Muscle of leg (tissue), 11 donors: ENCODE results near the gene KCNJ6. TPM values are rescaled to one million over a fixed set of nuclear protein-coding genes. Genes with fewer than 3 reads are reported as not detected.
A peak's percentile ranks its signal among the peaks of the same experiment; 100 is the strongest.
"Not testable (repeated sequence)": the region's sequence is repeated elsewhere in the genome, so short reads cannot be mapped to it uniquely, and the experiment has no call there.

Experiments
- DNase-seq: peaks from one replicate; pipeline ENCODE4 v3.0.0; 2013
- H3K27ac ChIP-seq: one replicate; pipeline ENCODE4 v1.5.1; 2013; ENCODE audit warnings: mild to moderate bottlenecking, low read length, control low read depth
- H3K27me3 ChIP-seq: one replicate; pipeline ENCODE4 v1.6.1; 2013; ENCODE audit warnings: low read length; ENCODE audit not compliant: control insufficient read depth, insufficient read depth
- H3K36me3 ChIP-seq: one replicate; pipeline ENCODE4 v1.6.1; 2013; ENCODE audit warnings: low read length; ENCODE audit not compliant: control insufficient read depth, insufficient read depth
- H3K4me1 ChIP-seq: one replicate; pipeline ENCODE4 v1.6.1; 2013; ENCODE audit warnings: low read length; ENCODE audit not compliant: control insufficient read depth, insufficient read depth
- H3K4me3 ChIP-seq: one replicate; pipeline ENCODE4 v1.5.1; 2013; ENCODE audit warnings: low read length, control low read depth
- H3K9me3 ChIP-seq: replicated peaks from 2 replicates; pipeline ENCODE4 v1.6.1; 2013; ENCODE audit warnings: low read depth, low read length; ENCODE audit not compliant: control insufficient read depth
- WGBS: methylation state at CpG from one replicate; pipeline ENCODE4 v1.1.5; 2013; ENCODE audit warnings: missing lambda C conversion rate; ENCODE audit not compliant: insufficient coverage; 5-methylcytosine and 5-hydroxymethylcytosine counted together
- polyA plus RNA-seq, 8 donors: library from polyadenylated mRNA; unstranded; fragments of 120-200 nt; gene quantifications; one replicate each; pipeline versions ENCODE4 v1.2.1 to v1.2.3, GENCODE V29; 2013; ENCODE audit warnings: inconsistent platforms in 1 of 8, low replicate concordance in 1 of 8; ENCODE audit not compliant: insufficient read length in 8 of 8, insufficient read depth in 1 of 8
- total RNA-seq: library from RNA; stranded (reverse); fragments of 120-200 nt; gene quantifications from one replicate; pipeline ENCODE4 v1.2.4, GENCODE V29; 2013

Gene KCNJ6
- total and polyA plus RNA-seq, 9 donors: 0.81 to 2.1 (median 1.2) TPM

DNA sequence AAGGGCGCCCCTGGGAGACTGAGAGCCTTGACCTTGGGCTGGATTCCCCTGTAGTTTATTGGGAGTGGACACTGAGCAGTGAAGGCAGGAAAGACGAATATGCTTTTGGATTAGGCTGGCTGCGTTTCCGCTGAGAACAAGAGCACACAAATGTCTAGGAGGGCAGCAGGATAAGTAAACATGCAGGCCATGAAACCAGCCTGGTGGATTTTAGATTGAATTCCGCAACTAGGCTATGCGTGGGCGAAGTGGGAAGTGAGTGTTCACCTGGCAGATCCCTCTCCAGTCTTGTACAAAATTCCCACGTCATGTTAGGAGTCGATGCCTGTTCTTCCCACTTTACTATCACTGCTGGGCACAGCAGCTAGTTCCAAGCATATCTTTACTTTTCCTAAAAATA is 21.4 kb upstream of the KCNJ6 start:
- Histone ChIP-seq H3K36me3 (no peaks in the 10 kb centered on the region), H3K27me3 (no peaks in the 10 kb centered on the region), H3K27ac (no peak overlapping the region), H3K9me3 (peaks cover 6% of the 10 kb centered on the region), H3K4me1 (no peaks in the 10 kb centered on the region), H3K4me3 (no peak overlapping the region)
- 41% methylated on average over 4 of the region's 9 CpGs for WGBS
- no peak for DNase-seq

DNA sequence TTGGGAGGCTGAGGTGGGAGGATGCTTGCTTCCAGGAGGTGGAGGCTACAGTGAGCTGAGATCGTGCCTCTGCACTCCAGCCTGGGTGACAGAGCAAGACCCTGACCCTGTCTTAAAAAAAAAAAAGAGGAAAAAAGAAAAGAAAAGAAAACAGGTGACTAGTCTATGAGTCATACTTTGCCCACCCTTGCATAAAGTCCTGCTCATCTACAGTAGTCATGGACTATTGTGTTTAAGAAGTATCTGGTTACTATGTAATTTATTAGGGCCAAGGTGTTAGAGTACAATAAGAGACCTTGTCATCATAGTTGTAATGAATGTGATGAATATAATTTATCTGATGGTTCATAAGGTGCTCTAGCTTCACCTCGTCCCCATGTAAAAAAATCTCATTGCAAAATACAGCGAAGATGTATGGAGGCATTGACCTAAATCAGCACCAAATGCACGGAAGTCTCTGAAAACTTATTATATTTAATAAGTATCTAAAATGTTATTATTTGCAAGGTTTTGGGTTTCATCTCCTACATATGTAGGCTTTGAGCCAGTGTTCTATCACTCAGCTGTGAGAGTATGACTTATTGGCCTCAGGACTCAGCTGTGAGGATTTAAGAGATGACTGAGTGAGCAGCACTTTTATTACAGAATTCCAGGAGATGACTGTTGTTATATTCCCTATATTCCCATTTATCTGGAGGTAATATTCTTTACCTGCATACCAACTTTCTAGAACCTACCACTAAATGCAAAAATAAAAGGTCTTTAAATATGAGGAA is 19.9 kb upstream of the KCNJ6 start:
- H3K9me3 ChIP-seq: peaks cover 6% of the 10 kb centered on the region
- no peaks in the 10 kb centered on the region for H3K4me1 ChIP-seq
- H3K4me3 ChIP-seq: no peak overlapping the region
- no peaks in the 10 kb centered on the region for H3K27me3 ChIP-seq
- DNase-seq: no peak
- WGBS: 100% methylated on average over 1 of the region's 4 CpGs
- no peaks in the 10 kb centered on the region for H3K36me3 ChIP-seq
- H3K27ac ChIP-seq: no peak overlapping the region

DNA sequence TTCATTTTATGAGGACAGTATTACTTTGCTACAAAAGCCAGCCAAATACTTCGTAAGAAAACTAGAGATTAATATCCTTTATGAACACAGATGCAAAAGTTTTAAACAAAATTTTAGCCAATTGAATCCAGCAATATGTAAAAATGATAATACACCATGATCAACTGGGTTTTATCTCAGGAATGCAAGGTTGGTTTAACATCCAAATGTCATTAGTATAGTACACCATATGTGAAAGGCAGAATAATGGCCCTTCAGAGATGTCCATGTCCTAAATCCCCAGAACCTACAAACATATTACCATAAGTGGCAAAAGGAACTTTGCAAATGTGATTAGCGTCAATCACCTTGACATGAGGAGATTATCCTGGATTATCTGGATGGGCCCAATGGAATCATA is 16.7 kb upstream of the KCNJ6 start:
- H3K27ac ChIP-seq: no peak overlapping the region
- H3K4me3 ChIP-seq: no peak overlapping the region
- 100% methylated on average over 1 of the region's 2 CpGs for WGBS
- no peaks in the 10 kb centered on the region for H3K4me1 ChIP-seq
- H3K9me3 ChIP-seq: peaks cover 6% of the 10 kb centered on the region
- H3K36me3 ChIP-seq: no peaks in the 10 kb centered on the region
- no peaks in the 10 kb centered on the region for H3K27me3 ChIP-seq
- DNase-seq: no peak

- 67% methylated on average over 2 of the region's 3 CpGs for WGBS
- Histone ChIP-seq H3K36me3 (no peaks in the 10 kb centered on the region), H3K27ac (no peak overlapping the region), H3K4me3 (no peak overlapping the region), H3K4me1 (no peaks in the 10 kb centered on the region), H3K27me3 (no peaks in the 10 kb centered on the region), H3K9me3 (no peaks in the 10 kb centered on the region)
- no peak for DNase-seq
Observed at GRCh38 chr21:37927711-37928110, 11.5 kb upstream of the KCNJ6 start.

GRCh38 chr21:37921091-37921490 is 4.8 kb upstream of the KCNJ6 start:
- DNase-seq: no peak
- 82% methylated on average over 1 of the region's 3 CpGs for WGBS
- H3K9me3 ChIP-seq: no peaks in the 10 kb centered on the region
- peaks cover 7% of the 10 kb centered on the region for H3K4me1 ChIP-seq
- H3K27me3 ChIP-seq: peaks cover 20% of the 10 kb centered on the region
- H3K36me3 ChIP-seq: no peaks in the 10 kb centered on the region
- no peak overlapping the region for H3K4me3 ChIP-seq
- H3K27ac ChIP-seq: no peak overlapping the region

DNA sequence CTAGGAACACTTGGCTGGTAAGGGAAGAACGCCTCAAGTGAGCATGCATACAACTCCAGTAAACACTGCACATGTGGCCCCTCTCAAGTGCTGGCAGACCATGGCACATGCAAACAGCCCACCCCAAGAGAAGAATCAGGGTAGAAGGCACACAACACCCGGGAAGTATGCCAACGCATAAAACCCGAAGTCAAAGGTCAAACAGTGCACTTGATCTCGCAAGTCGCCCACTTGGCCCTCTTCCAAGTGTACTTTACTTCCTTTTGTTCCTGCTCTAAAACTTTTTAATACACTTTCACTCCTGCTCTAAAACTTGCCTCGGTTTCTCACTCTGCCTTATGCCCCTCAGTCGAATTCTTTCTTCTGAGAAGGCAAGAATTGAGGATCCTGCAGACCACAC is 4.0 kb upstream of the KCNJ6 start:
- H3K36me3 ChIP-seq, H3K27ac ChIP-seq, H3K9me3 ChIP-seq, H3K4me3 ChIP-seq, DNase-seq: not testable (repeated sequence)
- peaks cover 15% of the 10 kb centered on the region for H3K4me1 ChIP-seq
- 80% methylated on average over 7 of the region's 8 CpGs for whole genome bisulfite sequencing
- H3K27me3 ChIP-seq: peaks cover 28% of the 10 kb centered on the region

DNA sequence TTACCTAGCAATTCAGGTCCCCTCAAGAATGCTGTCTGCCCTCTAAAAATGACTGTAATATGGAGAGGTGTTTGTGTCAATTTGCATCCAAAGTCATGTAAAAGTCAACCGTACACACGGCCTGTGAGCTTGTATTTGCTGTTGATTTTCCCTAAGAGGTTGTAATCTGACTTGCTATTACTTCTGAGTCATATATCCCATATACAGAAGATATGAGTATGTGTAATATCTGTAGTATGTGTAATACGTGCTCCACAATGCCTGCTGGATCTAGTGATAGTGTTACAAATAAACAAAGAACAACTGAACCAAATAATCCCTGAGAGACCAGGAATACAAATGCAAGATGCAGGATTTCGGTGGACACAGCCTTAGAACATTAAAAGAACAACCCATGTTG is 1.4 kb upstream of the KCNJ6 start:
- no CpG with 5 or more reads among the region's 4 CpGs for WGBS
- Histone ChIP-seq H3K27ac (no peak overlapping the region), H3K9me3 (no peaks in the 10 kb centered on the region), H3K36me3 (no peaks in the 10 kb centered on the region), H3K4me1 (peaks cover 20% of the 10 kb centered on the region), H3K27me3 (peaks cover 46% of the 10 kb centered on the region), H3K4me3 (no peak overlapping the region)
- DNase-seq: no peak

DNA sequence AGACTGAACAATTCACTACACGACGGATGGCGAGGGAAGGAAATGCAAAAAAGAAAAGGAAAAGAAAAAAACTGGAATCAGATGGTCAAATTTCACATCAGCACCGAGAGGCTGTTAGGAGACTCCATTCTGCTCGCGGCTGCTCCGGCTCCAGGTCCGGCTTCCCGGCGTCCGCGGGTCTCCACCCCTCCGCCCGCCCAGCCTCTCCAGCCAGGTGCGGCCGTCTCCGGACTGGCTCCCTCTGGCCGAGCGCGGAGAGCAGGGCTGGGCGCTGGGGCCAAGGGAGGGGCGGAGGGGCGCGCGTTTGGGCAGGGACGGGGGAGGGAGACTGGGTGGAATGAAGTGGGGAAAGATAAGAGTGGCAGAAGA is 332 bp downstream of the KCNJ6 start:
- Histone ChIP-seq H3K9me3 (no peaks in the 10 kb centered on the region), H3K4me1 (peaks cover 20% of the 10 kb centered on the region), H3K27ac (no peak overlapping the region), H3K36me3 (no peaks in the 10 kb centered on the region), H3K4me3 (peak overlapping the region; percentile 21), H3K27me3 (peaks cover 44% of the 10 kb centered on the region)
- 1% methylated on average over 17 of the region's 26 CpGs for WGBS
- DNase-seq: no peak

GRCh38 chr21:37915497-37915911 is 753 bp downstream of the KCNJ6 start:
- Histone ChIP-seq H3K9me3 (no peaks in the 10 kb centered on the region), H3K27me3 (peaks cover 44% of the 10 kb centered on the region), H3K27ac (no peak overlapping the region), H3K4me1 (peaks cover 20% of the 10 kb centered on the region), H3K36me3 (no peaks in the 10 kb centered on the region), H3K4me3 (peak overlapping the region; percentile 21)
- no peak for DNase-seq
- 2% methylated on average over 19 of the region's 28 CpGs for WGBS

- H3K27me3 ChIP-seq: peaks cover 40% of the 10 kb centered on the region
- no peak for DNase-seq
- no peak overlapping the region for H3K27ac ChIP-seq
- peaks cover 20% of the 10 kb centered on the region for H3K4me1 ChIP-seq
- no peaks in the 10 kb centered on the region for H3K36me3 ChIP-seq
- no peaks in the 10 kb centered on the region for H3K9me3 ChIP-seq
- H3K4me3 ChIP-seq: no peak overlapping the region
Observed at GRCh38 chr21:37912616-37913015, 3.6 kb downstream of the KCNJ6 start.

DNA sequence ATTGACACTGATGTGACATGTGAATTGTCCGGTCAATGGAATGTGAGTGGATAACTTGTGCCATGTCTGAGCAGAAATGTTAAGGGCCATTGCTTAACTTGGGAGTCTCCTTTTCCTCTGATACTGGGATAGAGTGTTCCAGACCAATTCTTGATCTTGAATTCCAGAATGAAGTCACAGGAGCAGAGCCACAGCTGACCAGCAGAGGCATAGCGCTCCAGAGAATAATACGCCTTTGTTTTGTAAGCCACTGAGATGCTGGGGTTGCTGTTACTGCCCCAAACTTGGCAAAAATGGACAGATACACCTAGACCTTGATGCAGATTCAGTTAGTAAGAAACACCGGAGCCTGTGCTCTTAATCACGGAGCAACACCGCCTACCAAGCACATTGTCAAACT is 6.3 kb downstream of the KCNJ6 start:
- Histone ChIP-seq H3K9me3 (no peaks in the 10 kb centered on the region), H3K27me3 (peaks cover 25% of the 10 kb centered on the region)
- WGBS: 78% methylated on average over 2 of the region's 6 CpGs

More for the DNA sequence above, 6.3 kb downstream of the KCNJ6 start:
- no peak for DNase-seq
- Histone ChIP-seq H3K27ac (no peak overlapping the region), H3K36me3 (no peaks in the 10 kb centered on the region), H3K4me3 (no peak overlapping the region), H3K4me1 (peaks cover 4% of the 10 kb centered on the region)
